Ishikawa (cell line): ENCODE results near the gene SARDH.

ENCODE experiments used
- CEBPB ChIP-seq: IDR thresholded peaks from 2 replicates; pipeline ENCODE4 v1.6.1; 2012
- CREB1 ChIP-seq: IDR thresholded peaks from 2 replicates; pipeline ENCODE4 v1.6.1; 2012; ENCODE audit warnings: low read depth
- EGR1 ChIP-seq: IDR thresholded peaks from 2 replicates; pipeline ENCODE4 v1.6.1; 2012
- EP300 ChIP-seq: IDR thresholded peaks from 2 replicates; pipeline ENCODE4 v1.6.1; 2012; ENCODE audit warnings: borderline replicate concordance
- FOXM1 ChIP-seq: IDR thresholded peaks from 2 replicates; pipeline ENCODE4 v1.6.1; 2012; ENCODE audit warnings: low read depth, borderline replicate concordance
- NFIC ChIP-seq: IDR thresholded peaks from 2 replicates; pipeline ENCODE4 v1.6.1; 2012
- RAD21 ChIP-seq: IDR thresholded peaks from 2 replicates; pipeline ENCODE4 v1.6.1; 2012; ENCODE audit warnings: low read depth
- TAF1 ChIP-seq: IDR thresholded peaks from 2 replicates; pipeline ENCODE4 v1.6.1; 2012; ENCODE audit warnings: low read depth, mild to moderate bottlenecking
- TCF12 ChIP-seq: IDR thresholded peaks from 2 replicates; pipeline ENCODE4 v1.6.1; 2012; ENCODE audit warnings: low read depth
- TEAD4 ChIP-seq: IDR thresholded peaks from 2 replicates; pipeline ENCODE4 v1.6.1; 2012
- USF1 ChIP-seq: IDR thresholded peaks from 2 replicates; pipeline ENCODE4 v1.6.1; 2012
- YY1 ChIP-seq: IDR thresholded peaks from 2 replicates; pipeline ENCODE4 v1.6.1; 2012; ENCODE audit warnings: low read depth
- ZBTB7A ChIP-seq: IDR thresholded peaks from 2 replicates; pipeline ENCODE4 v1.6.1; 2012; ENCODE audit warnings: low read depth
- TF ChIP-seq, protein P1 (sequence below): IDR thresholded peaks from 2 replicates; pipeline ENCODE4 v1.6.1; 2012; ENCODE audit warnings: low read depth, mild to moderate bottlenecking
- TF ChIP-seq, protein P2 (sequence below): IDR thresholded peaks from 2 replicates; pipeline ENCODE4 v1.6.1; 2012

SARDH gene

GRCh38 chr9:133714606-133715294 is 23.4 kb downstream of the SARDH start:
- TF ChIP-seq, protein P1, sequence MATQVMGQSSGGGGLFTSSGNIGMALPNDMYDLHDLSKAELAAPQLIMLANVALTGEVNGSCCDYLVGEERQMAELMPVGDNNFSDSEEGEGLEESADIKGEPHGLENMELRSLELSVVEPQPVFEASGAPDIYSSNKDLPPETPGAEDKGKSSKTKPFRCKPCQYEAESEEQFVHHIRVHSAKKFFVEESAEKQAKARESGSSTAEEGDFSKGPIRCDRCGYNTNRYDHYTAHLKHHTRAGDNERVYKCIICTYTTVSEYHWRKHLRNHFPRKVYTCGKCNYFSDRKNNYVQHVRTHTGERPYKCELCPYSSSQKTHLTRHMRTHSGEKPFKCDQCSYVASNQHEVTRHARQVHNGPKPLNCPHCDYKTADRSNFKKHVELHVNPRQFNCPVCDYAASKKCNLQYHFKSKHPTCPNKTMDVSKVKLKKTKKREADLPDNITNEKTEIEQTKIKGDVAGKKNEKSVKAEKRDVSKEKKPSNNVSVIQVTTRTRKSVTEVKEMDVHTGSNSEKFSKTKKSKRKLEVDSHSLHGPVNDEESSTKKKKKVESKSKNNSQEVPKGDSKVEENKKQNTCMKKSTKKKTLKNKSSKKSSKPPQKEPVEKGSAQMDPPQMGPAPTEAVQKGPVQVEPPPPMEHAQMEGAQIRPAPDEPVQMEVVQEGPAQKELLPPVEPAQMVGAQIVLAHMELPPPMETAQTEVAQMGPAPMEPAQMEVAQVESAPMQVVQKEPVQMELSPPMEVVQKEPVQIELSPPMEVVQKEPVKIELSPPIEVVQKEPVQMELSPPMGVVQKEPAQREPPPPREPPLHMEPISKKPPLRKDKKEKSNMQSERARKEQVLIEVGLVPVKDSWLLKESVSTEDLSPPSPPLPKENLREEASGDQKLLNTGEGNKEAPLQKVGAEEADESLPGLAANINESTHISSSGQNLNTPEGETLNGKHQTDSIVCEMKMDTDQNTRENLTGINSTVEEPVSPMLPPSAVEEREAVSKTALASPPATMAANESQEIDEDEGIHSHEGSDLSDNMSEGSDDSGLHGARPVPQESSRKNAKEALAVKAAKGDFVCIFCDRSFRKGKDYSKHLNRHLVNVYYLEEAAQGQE, result no peak
- TF ChIP-seq RAD21 (no peak), CREB1 (no peak), TCF12 (no peak), USF1 (no peak), ZBTB7A (no peak), NFIC (no peak), TEAD4 (no peak), CEBPB (no peak), TAF1 (no peak), FOXM1 (no peak), EP300 (no peak), YY1 (no peak), EGR1 (no peak)
- TF ChIP-seq, protein P2, sequence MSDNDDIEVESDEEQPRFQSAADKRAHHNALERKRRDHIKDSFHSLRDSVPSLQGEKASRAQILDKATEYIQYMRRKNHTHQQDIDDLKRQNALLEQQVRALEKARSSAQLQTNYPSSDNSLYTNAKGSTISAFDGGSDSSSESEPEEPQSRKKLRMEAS, result no peak

- TF ChIP-seq TAF1 (no peak), CREB1 (no peak), ZBTB7A (no peak), EGR1 (no peak), TCF12 (no peak), EP300 (no peak)
Measured at GRCh38 chr9:133713960-133714495, 24.1 kb downstream of the SARDH start.

- TF ChIP-seq TCF12 (no peak), CREB1 (no peak), NFIC (no peak), USF1 (no peak)
Measured at GRCh38 chr9:133713150-133713959, 24.8 kb downstream of the SARDH start.

- no peak for TF ChIP-seq TCF12
- TF ChIP-seq NFIC, result no peak
- no peak for TF ChIP-seq FOXM1
- TF ChIP-seq YY1, result no peak
- no peak for TF ChIP-seq USF1
- no peak for TF ChIP-seq EP300
- TF ChIP-seq EGR1, result no peak
- no peak for TF ChIP-seq ZBTB7A
- no peak for TF ChIP-seq CEBPB
- no peak for TF ChIP-seq CREB1
- no peak for TF ChIP-seq TAF1
- TF ChIP-seq, protein P2, result no peak
- TF ChIP-seq TEAD4, result no peak
Measured at GRCh38 chr9:133712221-133713100, 25.7 kb downstream of the SARDH start.

DNA sequence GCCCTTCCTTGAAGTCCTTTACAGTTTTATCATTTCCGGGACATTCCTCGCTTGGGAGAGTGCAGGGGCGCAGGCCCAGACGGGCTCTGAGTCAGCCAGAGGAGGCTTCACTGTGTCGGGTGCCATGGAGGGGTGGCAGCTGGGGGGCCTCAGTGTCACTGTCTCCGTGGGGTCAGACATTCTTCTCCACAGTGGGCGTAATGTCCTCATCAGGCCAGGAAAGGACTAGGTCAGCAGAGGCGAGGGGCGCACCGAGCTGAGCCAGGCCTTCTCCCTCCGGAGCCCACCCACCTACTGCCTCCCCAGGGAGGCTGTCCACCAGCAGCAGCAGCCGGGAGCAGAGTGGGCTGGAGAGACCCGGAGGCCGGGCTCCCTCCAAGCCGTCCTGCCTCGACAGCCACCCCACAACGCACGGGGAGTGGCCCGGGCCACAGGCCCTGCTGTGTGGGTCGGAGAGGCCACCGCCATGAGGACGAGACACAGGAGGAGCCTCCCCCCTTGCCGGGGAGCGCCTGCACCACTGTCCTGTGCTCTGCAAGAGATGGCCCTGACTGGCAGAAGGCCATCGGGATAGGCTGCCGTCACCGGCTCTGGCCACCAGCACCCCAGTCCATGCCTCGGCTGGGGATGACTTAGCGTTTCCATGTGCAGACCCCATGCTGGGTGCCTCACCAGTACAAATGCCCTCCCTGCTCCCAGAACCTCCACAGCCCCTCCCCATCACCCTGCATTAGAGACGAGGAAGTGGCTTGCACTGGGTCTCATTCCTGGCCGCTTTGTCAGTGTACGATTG is 26.5 kb downstream of the SARDH start:
- TF ChIP-seq ZBTB7A (no peak), TAF1 (no peak), TEAD4 (no peak)
